HPDE6-E6E7 (cell line): ENCODE data around the gene SUGP1.
"Not testable (repeated sequence)": the region's sequence is repeated elsewhere in the genome, so short reads cannot be mapped to it uniquely, and the experiment has no call there.

Experiments
- DNase-seq: peaks from one replicate; pipeline ENCODE4 v3.0.0; 2011; ENCODE audit warnings: missing footprints; ENCODE audit errors: extremely low spot score

Gene SUGP1, protein sequence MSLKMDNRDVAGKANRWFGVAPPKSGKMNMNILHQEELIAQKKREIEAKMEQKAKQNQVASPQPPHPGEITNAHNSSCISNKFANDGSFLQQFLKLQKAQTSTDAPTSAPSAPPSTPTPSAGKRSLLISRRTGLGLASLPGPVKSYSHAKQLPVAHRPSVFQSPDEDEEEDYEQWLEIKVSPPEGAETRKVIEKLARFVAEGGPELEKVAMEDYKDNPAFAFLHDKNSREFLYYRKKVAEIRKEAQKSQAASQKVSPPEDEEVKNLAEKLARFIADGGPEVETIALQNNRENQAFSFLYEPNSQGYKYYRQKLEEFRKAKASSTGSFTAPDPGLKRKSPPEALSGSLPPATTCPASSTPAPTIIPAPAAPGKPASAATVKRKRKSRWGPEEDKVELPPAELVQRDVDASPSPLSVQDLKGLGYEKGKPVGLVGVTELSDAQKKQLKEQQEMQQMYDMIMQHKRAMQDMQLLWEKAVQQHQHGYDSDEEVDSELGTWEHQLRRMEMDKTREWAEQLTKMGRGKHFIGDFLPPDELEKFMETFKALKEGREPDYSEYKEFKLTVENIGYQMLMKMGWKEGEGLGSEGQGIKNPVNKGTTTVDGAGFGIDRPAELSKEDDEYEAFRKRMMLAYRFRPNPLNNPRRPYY

DNA sequence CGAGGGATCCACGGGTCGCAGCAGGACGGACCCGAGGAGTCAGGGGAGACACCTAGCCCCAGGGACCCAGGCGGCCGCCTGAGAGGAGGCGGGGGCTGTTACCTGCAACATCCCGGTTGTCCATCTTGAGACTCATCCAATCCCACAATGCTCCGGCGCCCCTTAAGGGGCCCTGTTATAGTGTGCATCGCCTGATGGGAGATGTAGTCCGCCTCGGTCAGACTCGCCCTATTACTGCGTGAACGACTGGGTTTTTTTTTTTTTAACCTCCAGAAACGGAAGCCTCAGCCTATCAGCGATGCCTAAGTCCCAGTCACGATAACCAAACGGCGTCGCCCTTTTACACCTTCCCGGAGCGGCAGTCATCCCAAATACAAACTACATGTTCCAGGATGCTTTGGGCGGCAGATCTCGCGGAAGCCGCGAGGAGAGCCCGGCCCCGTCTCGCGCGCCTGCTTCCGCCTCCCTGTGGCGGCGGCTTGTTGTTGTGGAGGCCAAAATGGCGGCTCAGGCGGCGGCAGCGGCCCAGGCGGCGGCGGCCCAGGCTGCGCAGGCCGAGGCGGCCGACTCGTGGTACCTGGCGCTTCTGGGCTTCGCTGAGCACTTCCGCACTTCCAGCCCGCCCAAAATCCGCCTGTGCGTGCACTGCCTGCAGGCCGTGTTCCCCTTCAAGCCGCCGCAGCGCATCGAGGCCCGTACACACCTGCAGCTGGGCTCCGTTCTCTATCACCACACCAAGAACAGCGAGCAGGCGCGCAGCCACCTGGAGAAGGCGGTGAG, at the start of gene SUGP1, which contains the start of gene MAU2:
SUGP1 (minus strand) TSS at position 149 of the 780 bp plus-strand sequence; CDS start at position 136, 13 bp downstream.
MAU2 (plus strand) TSS at position 469 of the 780 bp plus-strand sequence; CDS start at position 500, 31 bp downstream.
- peak; percentile 94 for DNase-seq

DNA sequence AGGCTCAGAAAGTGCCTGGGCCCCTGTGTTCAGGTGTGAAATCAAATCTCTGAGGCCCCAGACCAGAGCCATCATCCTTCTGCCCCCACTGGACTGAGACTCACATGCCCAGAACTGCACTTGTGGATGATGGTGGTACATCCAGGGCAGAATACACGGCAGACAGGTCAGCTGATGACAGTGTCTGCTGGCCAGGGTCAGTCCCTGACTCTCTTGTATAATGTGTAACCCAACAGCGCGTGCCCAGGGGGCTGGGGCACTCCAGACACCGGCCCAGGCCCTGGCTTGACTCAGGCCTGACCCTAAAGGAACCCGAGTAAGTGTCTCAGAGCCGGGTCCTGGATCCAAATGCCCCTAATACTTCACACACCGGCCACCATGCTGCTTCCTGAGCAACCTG, 47.8 kb upstream of the SUGP1 start:
- no peak for DNase-seq

- DNase-seq = peak; percentile 64
Measured at GRCh38 chr19:19366434-19367396, 46.4 kb upstream of the SUGP1 start.

GRCh38 chr19:19362075-19362474, 41.8 kb upstream of the SUGP1 start:
- no peak for DNase-seq

GRCh38 chr19:19361075-19361594, 40.8 kb upstream of the SUGP1 start:
- peak; percentile 76 for DNase-seq

DNA sequence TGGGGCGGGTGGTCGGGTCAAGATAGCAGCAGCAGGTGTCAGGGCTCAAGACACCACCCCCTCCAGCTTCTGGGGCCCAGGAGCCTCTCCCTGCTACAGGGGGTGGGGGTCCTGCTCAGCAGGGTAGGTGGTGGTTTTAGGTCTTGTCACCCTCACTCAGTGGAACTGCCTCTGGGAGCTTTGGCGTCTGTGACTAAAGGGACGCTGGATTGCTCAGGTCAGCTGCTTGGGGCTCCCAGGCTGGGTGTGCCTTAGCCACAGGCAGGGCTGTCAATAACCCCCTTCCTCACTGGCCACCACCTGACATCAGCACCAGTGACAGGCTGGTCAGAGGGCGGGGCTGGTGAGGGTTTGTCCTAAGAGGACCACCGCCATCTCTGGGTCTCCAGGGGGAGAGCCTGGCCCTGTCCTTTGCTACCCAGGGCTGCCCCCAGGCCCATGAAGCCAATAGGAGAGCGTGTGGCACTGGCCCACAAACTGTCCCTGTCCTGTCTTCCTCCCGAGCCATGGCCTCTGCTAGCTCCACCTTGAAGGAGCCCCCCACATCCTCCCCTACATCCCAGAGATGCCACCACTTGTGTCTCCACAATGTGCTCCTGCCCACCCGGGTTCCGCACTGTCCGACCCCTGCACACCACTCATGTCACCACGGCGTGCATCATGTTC, 36.7 kb upstream of the SUGP1 start:
- no peak for DNase-seq

DNA sequence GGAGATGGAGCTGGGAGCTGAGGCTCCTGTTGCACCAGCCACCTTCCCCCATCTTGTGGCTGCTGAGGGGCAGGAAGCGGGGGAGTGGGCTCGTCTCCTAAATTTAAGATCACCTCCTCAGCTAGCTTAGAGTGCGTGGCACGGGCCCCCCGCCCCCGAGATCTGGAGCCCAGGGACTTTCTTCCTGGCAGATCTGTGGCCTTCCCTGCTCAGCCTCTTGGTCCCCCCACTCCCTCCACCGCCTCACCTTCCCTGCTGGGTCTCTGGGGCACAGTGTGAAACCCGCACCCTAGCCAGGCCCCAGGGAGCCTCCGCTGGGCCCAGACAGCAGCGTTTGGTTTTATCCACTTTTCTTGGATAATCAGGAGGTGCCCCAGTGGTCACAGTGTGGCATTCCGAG, 36.2 kb upstream of the SUGP1 start:
- no peak for DNase-seq

GRCh38 chr19:19355606-19356139, 35.4 kb upstream of the SUGP1 start:
- DNase-seq = no peak

- DNase-seq = no peak
Measured at GRCh38 chr19:19354932-19355331, 34.6 kb upstream of the SUGP1 start.

DNA sequence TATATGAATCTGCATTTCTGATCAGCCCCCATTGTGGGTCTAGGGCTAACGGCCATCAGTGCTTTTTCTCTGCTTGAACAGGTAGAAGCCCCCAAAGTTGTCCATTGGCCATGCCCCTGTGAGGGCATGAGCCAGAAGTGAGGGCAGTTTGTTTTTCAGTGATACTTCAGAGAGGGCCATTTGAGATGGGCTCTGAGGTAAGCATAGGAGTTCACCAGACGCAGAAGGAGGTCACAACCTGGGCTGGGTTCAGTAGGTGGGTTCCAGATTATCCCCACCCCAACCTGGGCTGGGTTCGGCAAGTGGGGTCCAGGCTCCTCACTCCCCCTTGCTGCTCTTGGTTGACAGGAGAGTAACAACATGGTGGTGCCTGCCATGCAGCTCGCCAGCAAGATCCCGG, 33.7 kb upstream of the SUGP1 start:
- DNase-seq = no peak

- DNase-seq = no peak
Measured at GRCh38 chr19:19352823-19353222, 32.5 kb upstream of the SUGP1 start.

DNA sequence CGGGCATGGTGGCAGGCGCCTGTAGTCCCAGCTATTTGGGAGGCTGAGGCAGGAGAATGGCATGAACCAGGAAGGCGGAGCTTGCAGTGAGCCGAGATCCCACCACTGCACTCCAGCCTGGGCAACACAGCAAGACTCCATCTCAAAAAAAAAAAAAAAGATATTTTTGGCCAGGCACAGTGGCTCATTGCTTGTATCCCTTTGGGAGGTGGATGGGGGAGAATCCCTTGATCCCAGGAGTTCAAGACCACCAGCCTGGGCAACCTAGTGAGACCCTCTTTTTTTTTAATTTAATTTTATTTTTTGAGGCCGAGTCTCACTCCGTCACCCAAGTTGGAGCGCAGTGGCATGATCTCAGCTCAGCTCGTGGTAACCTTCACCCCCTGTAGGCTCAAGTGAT, 30.4 kb upstream of the SUGP1 start:
- not testable (repeated sequence) for DNase-seq

DNA sequence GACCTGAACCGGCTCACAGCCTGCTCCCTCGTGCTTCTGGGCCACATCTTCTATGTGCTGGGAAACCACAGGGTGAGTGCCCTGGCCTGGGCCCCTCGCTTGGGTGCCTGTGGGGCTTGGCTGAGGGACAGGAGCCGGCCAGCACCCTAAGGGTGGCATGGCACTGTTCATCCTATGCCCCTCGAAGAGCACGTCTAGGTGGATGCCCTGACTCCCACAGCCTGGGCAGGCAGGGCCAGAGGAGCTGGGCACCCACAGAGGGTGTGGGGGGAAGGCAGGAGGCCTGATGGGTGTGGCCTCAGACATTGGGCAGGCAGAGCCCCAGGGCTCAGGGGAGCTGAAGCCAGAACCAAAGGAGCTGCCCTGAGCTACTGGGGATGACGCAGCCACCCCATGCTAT, 29.1 kb upstream of the SUGP1 start:
- DNase-seq = no peak

DNA sequence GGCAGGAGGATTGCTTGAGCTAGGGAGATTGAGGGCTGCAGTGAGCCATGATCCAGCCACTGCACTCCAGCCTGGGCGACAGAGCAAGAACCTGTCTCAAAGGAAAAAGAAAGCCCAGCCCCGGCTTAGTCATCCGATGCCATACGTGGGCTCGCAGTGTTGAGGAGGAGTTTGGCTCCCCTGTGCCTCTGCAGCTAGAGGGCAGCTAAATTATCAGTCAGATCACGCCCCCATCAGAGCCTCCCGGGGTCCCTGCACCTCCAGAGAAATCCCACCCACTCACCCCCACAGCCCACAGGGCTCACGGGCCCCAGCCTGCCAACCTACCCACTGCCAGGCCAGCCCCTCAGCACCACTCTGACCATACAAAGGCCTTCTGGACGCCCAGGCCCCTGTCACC, 28.0 kb upstream of the SUGP1 start:
- no peak for DNase-seq

- DNase-seq = no peak
Measured at GRCh38 chr19:19347401-19348110, 27.2 kb upstream of the SUGP1 start.

DNA sequence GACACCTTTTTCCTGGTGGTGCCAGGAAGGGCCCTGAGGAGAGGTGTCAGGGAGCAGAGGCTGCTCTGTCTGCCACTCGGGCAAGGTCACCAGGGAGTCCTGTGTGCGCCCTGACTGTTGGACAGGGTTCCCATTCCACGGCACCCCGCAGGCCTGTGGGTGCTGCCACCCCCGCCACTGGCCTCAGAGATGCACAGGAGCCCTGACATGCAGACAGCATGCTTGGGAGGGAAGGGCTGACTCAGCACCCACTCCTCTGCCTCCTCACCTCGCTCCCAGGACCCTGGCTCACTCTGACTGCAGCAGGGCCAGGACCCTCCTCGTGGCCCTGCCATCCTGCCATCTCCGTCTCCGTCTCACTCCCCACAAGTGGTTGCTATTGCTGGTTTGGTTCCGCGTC, 25.7 kb upstream of the SUGP1 start:
- DNase-seq = no peak

DNA sequence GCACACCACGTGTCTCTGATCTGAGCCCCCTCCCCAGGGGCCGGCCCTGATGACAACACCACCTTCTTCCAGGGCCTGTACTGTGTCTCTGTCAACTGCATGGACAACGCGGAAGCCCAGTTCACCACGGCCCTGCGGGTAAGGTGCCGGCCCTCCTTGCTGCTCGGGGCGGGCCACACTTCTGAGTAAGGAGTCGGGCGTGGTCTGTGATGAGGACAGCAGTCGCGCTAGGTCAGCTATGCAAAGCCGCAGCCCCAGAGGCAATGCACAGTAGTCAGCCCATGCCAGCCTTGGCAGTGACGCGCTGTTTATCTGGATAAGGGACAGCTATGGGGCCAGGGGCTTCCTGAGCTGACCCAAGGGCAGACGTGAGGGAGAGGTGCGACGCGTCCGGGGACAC, 24.9 kb upstream of the SUGP1 start:
- DNase-seq = no peak

DNA sequence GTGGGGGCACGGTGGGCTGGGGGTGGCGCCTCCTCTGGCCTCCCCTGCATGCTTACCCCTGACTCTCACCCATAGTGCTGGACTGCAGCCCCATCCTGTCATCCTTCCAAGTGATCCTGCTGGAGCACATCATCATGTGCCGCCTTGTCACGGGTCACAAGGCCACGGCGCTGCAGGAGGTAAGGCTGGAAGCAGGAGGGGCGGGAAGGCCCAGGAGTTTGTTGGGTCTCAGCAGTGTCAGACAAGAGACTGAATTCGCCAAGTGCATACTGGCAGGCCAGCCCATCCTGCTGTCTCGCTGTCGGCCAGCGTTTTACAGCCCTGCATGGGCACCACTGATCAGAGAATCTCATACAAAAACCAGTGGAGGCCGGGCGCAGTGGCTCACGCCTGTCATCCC, 23.5 kb upstream of the SUGP1 start:
- no peak for DNase-seq

GRCh38 chr19:19343016-19343362, 22.7 kb upstream of the SUGP1 start:
- no peak for DNase-seq
